Activated CD8-positive, alpha-beta T cell treated with anti-CD3 and anti-CD28 coated beads, Interleukin-2, amount 10 ng/mL, durations not matched to agents 7 days and 5 days (primary cell): ENCODE results near the gene CCNY. TPM values are rescaled to one million over a fixed set of nuclear protein-coding genes. Genes with fewer than 3 reads are reported as not detected.
A peak's percentile ranks its signal among the peaks of the same experiment; 100 is the strongest.

ENCODE experiments used
- ATAC-seq: fragments of 150-1000 bp; cut with Tn5 transposase; one replicate; pipeline ENCODE4 v1.10.0; 2021; ENCODE audit warnings: moderate library complexity
- CTCF ChIA-PET: fragments of 350-600 bp; sonication (Branson Sonifier 250); formaldehyde crosslinking; loops from one replicate; lab custom pipeline; 2021; ENCODE audit warnings: antibody characterized with exemption; lab: Charles Lee
- POLR2A ChIA-PET: fragments of 350-600 bp; sonication (Branson Sonifier 250); formaldehyde crosslinking; loops from one replicate; lab custom pipeline; 2021; ENCODE audit warnings: antibody characterized with exemption; lab: Charles Lee
- DNase-seq: peaks from one replicate; pipeline ENCODE4 v3.0.0-alpha.2; 2020
- H3K27ac Mint-ChIP-seq: one replicate; pipeline ENCODE4 v1.8.0; 2021; ENCODE audit warnings: mild to moderate bottlenecking, mixed read lengths
- H3K27me3 Mint-ChIP-seq: one replicate; pipeline ENCODE4 v1.8.0; 2021; ENCODE audit warnings: low read depth, mixed read lengths
- H3K36me3 Mint-ChIP-seq: one replicate; pipeline ENCODE4 v1.8.0; 2021; ENCODE audit warnings: low read depth, mixed read lengths
- H3K4me1 Mint-ChIP-seq: one replicate; pipeline ENCODE4 v1.8.0; 2021; ENCODE audit warnings: low read depth, mixed read lengths
- H3K4me3 Mint-ChIP-seq: one replicate; pipeline ENCODE4 v1.8.0; 2021; ENCODE audit warnings: mild to moderate bottlenecking, mixed read lengths
- H3K9me3 Mint-ChIP-seq: one replicate; pipeline ENCODE4 v1.8.0; 2022; ENCODE audit warnings: mixed read lengths; ENCODE audit not compliant: insufficient read depth
- total RNA-seq, 2 experiments: library from RNA; stranded (reverse); gene quantifications; one replicate each; pipeline ENCODE4 v1.2.3, GENCODE V29; 2021

The CCNY gene
- total RNA-seq, 2 experiments from 2014 or later, result 55.6 to 64.1 TPM

DNA sequence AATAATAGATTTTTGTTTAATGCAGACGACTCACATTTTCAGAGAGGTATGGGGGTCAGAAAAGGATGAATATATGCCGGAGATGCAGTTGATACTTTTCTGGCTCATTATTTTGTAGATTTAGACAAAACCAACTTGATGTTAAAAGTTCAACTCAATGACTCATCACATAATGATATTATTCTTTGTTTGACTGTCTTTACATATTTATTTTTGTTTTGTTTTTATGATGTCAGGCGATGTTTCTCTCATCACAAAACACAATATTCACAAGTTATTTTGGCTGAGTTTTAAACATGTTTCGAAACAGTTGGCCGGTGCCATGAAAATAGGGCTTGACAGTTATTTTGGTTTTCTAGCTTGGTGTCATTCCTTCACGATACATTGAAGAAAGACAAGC lies 270.1 kb downstream of the CCNY start:
- peaks cover 6% of the 10 kb centered on the region for H3K4me1 Mint-ChIP-seq
- no peak overlapping the region for H3K4me3 Mint-ChIP-seq
- ChIA-PET CTCF (no interaction called here), POLR2A (no interaction called here)
- H3K9me3 Mint-ChIP-seq, result no peaks in the 10 kb centered on the region
- H3K36me3 Mint-ChIP-seq, result no peaks in the 10 kb centered on the region
- H3K27me3 Mint-ChIP-seq, result peaks cover 19% of the 10 kb centered on the region
- H3K27ac Mint-ChIP-seq, result no peak overlapping the region
- no peak for ATAC-seq
- DNase-seq, result no peak

DNA sequence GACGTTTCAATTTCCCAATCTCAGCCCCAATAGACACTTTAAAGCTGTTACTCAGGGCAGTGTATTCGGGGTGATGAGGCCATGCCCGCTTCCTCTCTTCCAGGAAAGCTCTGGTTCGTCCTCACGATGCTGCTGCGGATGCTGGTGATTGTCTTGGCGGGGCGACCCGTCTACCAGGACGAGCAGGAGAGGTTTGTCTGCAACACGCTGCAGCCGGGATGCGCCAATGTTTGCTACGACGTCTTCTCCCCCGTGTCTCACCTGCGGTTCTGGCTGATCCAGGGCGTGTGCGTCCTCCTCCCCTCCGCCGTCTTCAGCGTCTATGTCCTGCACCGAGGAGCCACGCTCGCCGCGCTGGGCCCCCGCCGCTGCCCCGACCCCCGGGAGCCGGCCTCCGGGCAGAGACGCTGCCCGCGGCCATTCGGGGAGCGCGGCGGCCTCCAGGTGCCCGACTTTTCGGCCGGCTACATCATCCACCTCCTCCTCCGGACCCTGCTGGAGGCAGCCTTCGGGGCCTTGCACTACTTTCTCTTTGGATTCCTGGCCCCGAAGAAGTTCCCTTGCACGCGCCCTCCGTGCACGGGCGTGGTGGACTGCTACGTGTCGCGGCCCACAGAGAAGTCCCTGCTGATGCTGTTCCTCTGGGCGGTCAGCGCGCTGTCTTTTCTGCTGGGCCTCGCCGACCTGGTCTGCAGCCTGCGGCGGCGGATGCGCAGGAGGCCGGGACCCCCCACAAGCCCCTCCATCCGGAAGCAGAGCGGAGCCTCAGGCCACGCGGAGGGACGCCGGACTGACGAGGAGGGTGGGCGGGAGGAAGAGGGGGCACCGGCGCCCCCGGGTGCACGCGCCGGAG lies 271.4 kb downstream of the CCNY start:
- H3K36me3 Mint-ChIP-seq, result no peaks in the 10 kb centered on the region
- no peak overlapping the region for H3K27ac Mint-ChIP-seq
- peak overlapping the region; percentile 64 for H3K4me3 Mint-ChIP-seq
- peaks cover 28% of the 10 kb centered on the region for H3K27me3 Mint-ChIP-seq
- peaks cover 6% of the 10 kb centered on the region for H3K4me1 Mint-ChIP-seq
- DNase-seq, result peak; percentile 28
- POLR2A ChIA-PET, result no interaction called here
- CTCF ChIA-PET, result no interaction called here
- no peaks in the 10 kb centered on the region for H3K9me3 Mint-ChIP-seq
- peak; percentile 75 for ATAC-seq

DNA sequence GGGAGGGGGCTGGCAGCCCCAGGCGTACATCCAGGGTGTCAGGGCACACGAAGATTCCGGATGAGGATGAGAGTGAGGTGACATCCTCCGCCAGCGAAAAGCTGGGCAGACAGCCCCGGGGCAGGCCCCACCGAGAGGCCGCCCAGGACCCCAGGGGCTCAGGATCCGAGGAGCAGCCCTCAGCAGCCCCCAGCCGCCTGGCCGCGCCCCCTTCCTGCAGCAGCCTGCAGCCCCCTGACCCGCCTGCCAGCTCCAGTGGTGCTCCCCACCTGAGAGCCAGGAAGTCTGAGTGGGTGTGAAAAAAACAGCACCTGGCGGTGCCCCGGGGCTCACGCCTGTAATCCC lies 272.0 kb downstream of the CCNY start:
- Mint-ChIP-seq H3K27ac (no peak overlapping the region), H3K36me3 (no peaks in the 10 kb centered on the region), H3K4me3 (no peak overlapping the region), H3K27me3 (peaks cover 28% of the 10 kb centered on the region), H3K9me3 (no peaks in the 10 kb centered on the region), H3K4me1 (peaks cover 6% of the 10 kb centered on the region)
- CTCF ChIA-PET, result no interaction called here
- POLR2A ChIA-PET, result interaction anchor here (0.6 kb wide), 1 partner anchor 57 kb away, joined by 3 read pairs; no protein-coding TSS in a partner anchor
- DNase-seq (no peak), ATAC-seq (no peak)

DNA sequence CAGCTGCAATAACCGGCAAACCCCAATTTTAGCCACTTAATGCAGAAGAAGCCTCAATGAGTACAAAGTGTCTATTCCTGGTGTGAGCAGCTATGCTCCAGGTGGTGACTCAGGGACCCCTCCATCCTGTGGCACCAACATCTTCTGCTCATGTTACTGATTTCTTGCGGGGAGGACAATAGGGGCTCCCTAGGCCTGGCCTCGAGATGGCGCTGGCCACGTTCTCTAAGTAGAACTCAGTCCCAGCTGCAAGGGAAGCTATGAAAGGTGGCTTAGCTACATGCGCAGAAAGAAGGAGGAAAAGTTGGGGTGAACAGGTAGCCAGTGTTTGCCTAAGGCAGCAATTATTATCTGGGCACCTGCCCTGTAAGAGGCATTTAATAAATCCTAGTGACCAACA lies 275.4 kb downstream of the CCNY start:
- Mint-ChIP-seq H3K27me3 (peaks cover 26% of the 10 kb centered on the region), H3K36me3 (no peaks in the 10 kb centered on the region), H3K4me3 (no peak overlapping the region), H3K9me3 (no peaks in the 10 kb centered on the region), H3K4me1 (peaks cover 6% of the 10 kb centered on the region), H3K27ac (no peak overlapping the region)
- ChIA-PET CTCF (no interaction called here), POLR2A (no interaction called here)
- DNase-seq (no peak), ATAC-seq (no peak)

DNA sequence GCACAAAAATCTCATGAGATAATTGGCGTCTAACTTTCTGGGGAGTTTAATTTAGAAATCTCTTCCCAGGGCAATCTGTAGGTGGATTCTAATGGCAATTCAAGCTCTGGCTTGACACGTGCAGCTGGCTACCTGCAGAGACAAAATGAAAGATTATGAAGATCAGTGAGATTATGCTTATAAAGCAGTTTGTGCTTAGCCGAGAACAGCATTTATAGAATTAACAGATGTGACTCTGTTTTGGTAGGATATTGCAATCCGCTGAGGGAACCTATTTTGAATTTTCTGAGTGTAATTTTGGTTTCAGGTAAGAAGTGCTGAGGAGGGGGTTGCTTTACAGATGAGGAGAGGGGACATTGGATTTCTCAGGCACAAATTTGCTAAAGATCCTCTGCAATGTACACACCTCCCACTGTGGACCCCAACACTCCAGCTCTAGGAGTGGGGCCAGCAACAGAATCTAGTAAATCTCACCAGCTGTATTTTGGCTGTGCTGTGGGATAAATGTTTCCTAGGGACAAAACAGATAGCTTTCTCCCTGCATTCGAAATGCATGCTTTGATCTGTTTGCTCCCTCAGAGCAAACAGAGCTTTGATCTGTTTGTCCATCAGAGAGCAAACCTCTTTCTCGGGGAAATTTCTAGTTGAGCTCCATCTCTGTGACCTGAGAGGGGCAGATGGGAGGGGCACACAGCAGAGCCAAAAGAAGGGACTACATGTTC lies 276.2 kb downstream of the CCNY start:
- Mint-ChIP-seq H3K27ac (no peak overlapping the region), H3K4me3 (no peak overlapping the region), H3K36me3 (no peaks in the 10 kb centered on the region), H3K4me1 (peaks cover under 1% of the 10 kb centered on the region), H3K27me3 (peaks cover 19% of the 10 kb centered on the region), H3K9me3 (no peaks in the 10 kb centered on the region)
- ChIA-PET CTCF (interaction anchor here (1.1 kb wide), 1 partner anchor 23 kb away, joined by 4 read pairs; no protein-coding TSS in a partner anchor), POLR2A (interaction anchor here (1.0 kb wide), 1 partner anchor 112 kb away, joined by 3 read pairs; no protein-coding TSS in a partner anchor)
- ATAC-seq (no peak), DNase-seq (no peak)

DNA sequence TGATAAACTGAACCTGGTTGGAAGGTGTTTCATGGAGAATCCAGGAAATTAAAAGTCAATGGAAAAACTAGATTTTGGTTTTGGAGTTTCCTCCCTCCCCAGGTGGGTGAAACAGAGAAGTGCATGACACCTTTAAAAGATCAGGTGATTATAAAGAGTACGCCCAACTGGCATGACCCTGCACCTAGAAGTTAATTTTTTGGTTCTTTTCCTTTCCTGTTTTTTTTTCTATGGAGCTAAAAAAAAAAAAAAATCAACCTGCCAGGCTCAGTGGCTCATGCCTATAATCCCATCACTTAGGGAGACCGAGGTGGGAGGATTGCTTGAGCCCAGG lies 276.8 kb downstream of the CCNY start:
- CTCF ChIA-PET, result interaction anchor here (0.6 to 1.1 kb wide), 3 partner anchors 23 to 750 kb away, joined by 3 to 4 read pairs (median 3); no protein-coding TSS in a partner anchor

DNA sequence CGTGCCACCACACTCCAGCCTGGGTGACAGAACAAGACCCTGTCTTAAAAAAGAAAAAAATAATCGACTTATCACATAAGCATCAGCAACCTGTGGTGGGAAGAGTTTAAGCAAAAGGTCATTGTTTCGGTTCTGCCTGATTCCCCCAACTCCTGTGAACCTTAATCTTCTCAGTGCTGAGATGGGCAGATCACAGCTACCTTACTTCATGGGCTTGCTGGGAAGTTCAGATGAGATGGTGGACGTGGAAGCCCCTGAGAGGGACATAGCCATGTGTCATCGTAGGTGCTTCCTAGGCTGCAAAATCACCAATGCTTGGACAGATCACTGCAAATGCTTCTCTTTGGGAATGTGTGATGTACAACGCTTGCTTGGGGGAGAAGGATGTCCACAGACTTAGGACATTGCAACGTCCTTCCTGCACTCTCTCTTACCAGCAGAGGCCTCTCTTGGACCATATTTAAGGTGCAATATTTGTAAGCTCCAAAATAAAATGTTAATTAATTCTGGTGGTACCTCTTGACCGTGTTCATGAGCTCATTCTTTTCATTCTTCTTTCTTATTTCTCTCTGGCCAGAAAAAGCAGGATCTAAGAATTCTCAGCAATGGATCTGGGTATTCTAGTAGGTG lies 277.4 kb downstream of the CCNY start:
- H3K4me1 Mint-ChIP-seq, result no peaks in the 10 kb centered on the region
- no peak overlapping the region for H3K4me3 Mint-ChIP-seq
- H3K36me3 Mint-ChIP-seq, result no peaks in the 10 kb centered on the region
- no peak overlapping the region for H3K27ac Mint-ChIP-seq
- no peaks in the 10 kb centered on the region for H3K9me3 Mint-ChIP-seq
- H3K27me3 Mint-ChIP-seq, result peaks cover 19% of the 10 kb centered on the region
- DNase-seq (no peak), ATAC-seq (no peak)
- POLR2A ChIA-PET, result no interaction called here
- CTCF ChIA-PET, result interaction anchor here (0.6 to 1.3 kb wide), 3 partner anchors 10 to 750 kb away, joined by 3 read pairs; no protein-coding TSS in a partner anchor

More for the DNA sequence above, 276.8 kb downstream of the CCNY start:
- Mint-ChIP-seq H3K36me3 (no peaks in the 10 kb centered on the region), H3K27me3 (peaks cover 19% of the 10 kb centered on the region), H3K9me3 (no peaks in the 10 kb centered on the region), H3K4me1 (no peaks in the 10 kb centered on the region), H3K4me3 (no peak overlapping the region), H3K27ac (no peak overlapping the region)
- POLR2A ChIA-PET, result interaction anchor here (1.0 kb wide), 1 partner anchor 112 kb away, joined by 3 read pairs; no protein-coding TSS in a partner anchor
- no peak for ATAC-seq
- no peak for DNase-seq

DNA sequence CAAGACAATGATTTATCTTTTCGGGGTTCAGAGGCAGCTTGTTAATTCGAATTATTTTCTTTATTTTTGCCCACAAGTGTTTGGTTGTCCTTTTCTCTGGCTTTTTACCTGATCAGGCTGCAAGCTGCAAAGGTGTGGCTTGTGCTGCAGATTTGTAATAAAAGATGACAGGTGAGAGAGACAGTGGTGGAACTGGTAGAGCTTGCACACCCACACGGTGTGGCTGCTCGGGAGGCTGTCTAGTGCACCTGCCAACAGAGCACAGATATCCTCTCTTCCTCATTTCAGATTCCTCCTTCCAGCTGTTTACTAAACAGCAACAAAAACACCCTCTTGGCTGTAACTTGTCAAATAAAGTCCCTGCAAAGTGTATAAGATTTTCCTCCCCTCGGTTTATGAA lies 278.0 kb downstream of the CCNY start:
- H3K4me3 Mint-ChIP-seq, result no peak overlapping the region
- peaks cover 2% of the 10 kb centered on the region for H3K9me3 Mint-ChIP-seq
- no peak overlapping the region for H3K27ac Mint-ChIP-seq
- CTCF ChIA-PET, result interaction anchor here (0.6 to 1.3 kb wide), 3 partner anchors 10 to 323 kb away, joined by 3 read pairs; no protein-coding TSS in a partner anchor
- POLR2A ChIA-PET, result no interaction called here
- no peaks in the 10 kb centered on the region for H3K36me3 Mint-ChIP-seq
- ATAC-seq, result no peak
- no peaks in the 10 kb centered on the region for H3K4me1 Mint-ChIP-seq
- DNase-seq, result no peak
- peaks cover 19% of the 10 kb centered on the region for H3K27me3 Mint-ChIP-seq

Other genes starting within 250 kb of the CCNY start
- 10 to 100 TPM; 33.8 to 38.7 TPM for gene CUL2, start 246.2 kb upstream of the CCNY start, total RNA-seq
- 10 to 100 TPM; 78.3 to 84.1 TPM for gene CREM, start 209.7 kb upstream of the CCNY start, total RNA-seq